HPDE6-E6E7 (cell line): Measurements from ENCODE around the gene RHOU.
"Not testable (repeated sequence)": the region's sequence is repeated elsewhere in the genome, so short reads cannot be mapped to it uniquely, and the experiment has no call there.

ENCODE experiments used
- DNase-seq: peaks from one replicate; pipeline ENCODE4 v3.0.0; 2011; ENCODE audit warnings: missing footprints; ENCODE audit errors: extremely low spot score

Gene RHOU

DNA sequence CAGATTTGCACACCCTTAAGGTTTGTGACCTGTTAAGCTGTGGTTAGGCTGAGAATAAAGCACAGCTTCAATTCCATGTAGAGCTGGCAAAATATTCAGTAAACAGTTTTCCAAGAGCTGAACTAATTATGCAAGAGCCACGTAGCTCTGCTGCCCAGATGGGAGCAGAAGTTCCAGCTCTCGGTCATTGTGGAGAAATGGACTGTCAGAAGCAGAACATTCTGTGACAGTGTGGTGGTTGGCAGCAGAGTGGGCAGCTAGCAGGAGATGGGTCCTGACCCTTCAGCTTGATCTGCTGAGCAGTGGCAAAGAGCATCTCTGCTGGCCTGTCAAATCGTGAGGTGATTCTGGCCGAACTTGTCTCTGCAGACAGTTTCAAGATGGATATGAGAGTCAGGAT, 23.2 kb downstream of the RHOU start:
- no peak for DNase-seq

DNA sequence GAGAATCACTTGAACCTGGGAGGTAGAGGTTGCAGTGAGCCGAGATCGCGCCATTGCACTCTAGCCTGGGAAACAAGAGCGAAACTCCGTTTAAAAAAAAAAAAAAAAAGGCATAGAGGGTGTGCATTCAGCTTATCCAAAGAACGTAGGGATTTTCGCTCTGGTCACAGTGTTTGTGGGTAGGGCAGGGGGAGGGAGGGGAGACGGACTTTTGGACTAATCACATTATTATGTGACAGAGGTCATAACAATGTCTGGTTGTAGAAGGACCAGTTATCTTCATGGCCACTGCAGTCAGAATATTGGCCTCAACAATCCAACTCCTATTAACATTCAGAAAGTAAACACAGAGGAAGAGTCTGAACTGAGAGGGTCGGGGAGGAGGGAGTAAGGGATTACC, 25.7 kb downstream of the RHOU start:
- no peak for DNase-seq

DNA sequence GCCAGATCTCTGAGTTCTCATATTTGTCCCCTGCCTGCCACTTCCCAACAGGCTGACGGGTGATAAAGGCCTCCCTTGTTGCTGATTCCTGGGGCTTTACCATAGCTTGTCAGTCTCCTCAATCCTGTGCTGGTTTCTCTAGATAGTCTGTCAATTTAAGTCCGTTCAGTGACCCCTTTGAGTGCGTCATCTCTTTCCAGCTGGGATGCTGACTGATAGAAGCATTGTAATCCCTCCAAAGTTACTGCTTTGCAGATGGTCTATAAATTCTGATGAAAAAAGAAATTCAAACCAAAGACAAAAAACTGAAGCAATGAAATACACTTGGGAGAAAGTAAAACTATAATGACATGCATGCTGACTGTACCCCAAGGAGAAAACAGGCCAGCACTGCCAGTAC, 28.3 kb downstream of the RHOU start:
- DNase-seq = no peak

DNA sequence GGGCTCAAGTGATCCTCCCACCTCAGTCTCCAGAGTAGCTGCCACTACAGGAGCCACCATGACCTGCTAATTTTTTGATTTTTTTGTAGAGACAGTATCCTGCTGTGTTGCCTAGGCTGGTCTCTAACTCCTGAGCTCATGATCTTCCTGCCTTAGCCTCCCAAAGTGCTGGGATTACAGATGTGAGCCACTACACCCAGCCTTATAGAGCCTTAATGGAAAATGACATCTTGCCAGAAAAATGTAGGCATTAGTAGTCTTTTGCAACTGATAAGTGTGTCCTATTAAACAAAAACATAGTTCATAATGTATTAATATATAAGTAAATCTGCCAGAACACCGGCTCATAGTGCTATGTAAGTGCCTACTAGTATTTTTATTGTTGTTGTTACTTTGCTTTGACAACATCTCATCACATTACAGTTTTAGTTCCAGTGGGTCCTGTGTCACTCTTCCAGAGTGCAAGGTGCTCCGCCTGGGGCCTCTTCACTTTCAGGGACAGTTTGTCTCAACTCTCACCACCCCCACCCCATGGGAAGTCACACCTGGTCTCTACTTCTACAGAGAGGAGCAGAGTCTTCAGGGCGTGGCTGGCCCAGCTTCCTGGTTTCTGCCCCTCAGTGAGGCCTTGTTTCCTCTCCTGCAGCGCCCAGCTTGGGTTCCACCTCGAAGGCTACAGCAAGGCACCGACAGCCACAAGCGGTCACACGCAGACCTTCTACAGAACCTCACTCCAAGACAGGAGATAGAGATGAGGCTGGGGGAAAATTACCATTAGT, 30.1 kb downstream of the RHOU start:
- DNase-seq = no peak

DNA sequence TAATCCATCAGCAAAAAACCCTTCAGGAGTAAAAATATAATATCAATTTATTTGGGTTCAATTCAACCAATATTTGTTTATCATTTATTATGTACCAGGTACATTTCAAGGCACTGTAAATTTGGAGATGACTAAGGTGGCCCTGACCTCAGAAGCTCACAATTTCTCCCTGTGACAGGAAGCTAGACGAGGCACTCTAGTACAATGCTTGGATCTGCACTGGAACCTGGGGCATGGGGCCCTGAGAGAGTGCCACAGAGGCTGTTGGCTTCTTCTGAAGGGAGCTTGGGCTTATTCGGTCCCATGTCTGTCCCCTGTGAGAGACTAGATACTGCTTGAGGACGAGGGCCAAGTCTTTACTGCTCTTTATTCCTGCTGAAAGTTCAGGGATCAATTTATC, 31.5 kb downstream of the RHOU start:
- no peak for DNase-seq

DNA sequence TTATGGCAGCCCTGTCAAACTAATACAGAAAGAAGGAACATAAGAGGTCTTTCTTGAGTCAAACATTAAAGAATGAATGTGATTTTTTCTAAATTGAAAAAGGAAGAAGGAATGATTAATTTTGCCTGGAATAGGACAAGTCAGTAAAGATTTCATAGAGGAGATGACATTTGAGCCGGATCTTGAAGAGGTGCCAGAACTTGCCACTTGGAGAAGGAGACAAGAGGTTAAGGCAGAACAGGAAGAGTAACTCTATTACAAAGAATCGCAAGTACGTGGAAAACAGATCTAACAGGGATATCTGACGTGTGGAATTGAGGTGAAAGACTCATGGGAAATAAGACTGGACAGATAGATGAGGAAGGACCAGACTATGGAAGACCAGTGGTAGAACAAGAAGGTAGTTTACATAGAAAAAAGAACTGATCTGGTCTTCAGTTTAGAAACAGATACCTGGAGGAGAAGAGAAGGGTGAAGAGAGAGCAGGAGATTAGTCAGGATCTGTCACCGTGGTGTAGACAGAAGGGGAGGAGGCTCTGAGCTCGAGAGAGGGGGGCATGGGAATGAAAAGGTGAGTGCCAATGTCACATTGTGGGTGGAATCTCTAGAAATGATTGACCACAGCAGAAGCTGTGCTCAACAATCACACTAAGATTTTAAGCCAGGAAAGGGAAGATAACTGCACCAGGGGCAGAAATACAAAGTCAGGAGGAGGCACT, 32.5 kb downstream of the RHOU start:
- no peak for DNase-seq

DNA sequence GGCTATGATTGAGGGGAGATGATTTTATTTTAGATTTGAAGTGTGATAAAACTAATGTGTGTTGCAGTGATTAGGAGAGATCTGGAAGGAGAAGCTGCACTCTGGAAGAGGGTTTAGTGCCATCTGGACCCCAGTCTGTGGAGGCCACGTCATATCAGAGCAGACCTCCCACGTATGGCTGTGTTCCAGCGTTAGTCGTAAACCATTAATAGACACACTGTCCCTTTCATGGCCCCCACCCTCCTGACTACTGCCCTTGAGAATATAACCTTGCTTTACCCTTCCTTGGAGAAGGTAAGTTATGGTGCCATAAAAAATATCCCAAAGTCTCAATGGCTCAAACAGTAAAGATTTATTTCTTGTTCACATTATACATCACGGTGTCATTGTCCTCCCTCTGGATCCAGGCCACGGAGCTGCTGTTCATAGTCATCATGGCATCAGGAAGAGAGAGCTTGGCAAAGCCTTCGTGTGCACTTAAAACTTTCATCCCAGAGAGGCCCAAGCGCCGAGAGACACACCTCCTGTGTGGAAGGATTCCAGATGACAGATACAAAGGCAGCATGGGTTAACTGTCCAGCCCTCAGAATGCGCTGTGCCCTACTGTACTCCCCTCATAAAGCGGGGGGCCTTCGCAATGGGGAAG, 33.2 kb downstream of the RHOU start:
- no peak for DNase-seq

DNA sequence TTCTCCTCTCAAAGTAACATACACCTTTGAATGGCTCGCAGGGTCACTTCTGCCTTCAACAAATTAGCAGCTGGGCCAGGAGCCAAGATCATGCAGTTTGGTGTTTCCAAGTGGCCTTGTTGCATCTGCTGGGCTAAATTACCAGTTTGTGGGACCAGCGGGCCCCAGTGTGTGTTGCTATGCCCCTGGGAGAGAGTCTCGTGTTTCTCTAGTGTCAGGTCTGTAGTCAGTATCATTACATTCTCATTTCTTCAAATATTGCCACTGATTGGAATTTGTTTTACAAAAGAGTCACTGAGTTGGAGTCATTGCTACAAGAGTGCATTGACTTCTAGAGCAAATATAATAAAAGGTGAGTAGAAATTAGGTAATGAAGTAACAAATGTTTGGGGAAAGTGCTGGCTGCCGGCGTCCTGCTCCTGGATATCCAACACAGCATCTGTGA, 35.5 kb downstream of the RHOU start:
- no peak for DNase-seq

DNA sequence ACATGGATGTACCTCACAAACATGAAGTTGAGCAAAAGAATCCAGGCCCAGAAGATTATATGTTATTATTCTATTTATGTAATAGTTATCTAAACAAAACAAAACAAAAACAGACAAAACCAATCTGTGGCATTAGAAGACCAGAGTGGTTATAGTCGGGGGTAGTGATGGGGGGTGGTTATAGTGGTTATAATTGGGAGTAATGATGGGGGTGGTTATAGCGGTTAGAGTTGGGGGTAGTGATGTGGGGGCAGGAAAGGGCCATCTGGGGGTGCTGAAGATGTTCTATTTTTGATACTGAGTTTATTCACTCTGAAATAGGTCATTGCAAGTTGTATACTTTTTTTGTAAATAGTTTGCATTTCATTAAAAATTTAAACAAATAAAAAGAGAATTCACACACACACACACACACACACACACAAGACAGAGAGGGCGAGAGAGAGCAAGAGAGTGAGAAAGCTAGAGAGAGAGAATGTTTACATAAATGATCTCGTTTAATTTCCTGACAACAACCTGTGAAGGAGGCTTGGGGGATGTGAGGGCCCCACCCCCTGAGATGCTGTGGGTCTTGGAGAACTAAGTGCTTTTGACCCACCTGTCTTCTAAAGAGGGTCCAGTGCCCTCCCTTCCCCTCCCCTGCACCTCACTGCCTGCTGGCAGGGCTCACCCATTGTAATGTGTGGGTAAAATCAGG, 37.4 kb downstream of the RHOU start:
- no peak for DNase-seq

DNA sequence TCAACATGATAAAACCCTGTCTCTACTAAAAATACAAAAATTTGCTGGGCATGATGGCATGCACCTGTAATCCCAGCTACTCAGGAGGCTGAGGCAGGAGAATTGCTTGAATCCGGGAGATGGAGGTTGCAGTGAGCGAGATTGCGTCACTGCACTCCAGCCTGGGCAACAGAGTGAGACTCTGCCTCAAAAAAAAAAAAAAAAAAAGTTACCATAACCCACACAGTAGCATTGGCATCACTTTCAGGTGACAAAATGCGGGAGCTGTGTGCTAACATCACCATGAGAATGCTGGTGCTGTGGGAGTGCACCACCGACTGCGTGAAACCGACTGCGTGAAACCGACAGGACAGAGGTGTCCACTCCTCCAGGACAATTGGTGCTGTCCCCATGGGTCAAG, 40.7 kb downstream of the RHOU start:
- not testable (repeated sequence) for DNase-seq

DNA sequence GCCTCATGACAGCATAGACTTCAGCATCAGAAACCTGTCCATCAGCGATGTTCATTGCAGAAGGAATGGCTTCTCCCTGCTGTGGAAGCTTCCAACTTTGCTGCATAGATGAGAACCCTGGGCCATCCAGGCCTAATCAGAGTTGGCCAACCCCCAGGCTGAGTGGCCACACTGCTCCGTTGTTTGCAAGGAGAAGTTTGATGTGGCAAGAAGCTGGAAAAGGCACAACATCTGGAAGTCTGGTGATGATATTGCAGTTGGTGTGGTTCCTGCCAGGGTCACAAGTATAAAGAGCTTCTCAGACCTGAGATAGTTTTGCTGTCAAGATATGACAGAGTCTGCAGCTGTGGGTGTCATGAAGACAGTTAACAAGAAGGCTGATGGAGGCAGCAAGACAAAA, 41.2 kb downstream of the RHOU start:
- DNase-seq = no peak

DNA sequence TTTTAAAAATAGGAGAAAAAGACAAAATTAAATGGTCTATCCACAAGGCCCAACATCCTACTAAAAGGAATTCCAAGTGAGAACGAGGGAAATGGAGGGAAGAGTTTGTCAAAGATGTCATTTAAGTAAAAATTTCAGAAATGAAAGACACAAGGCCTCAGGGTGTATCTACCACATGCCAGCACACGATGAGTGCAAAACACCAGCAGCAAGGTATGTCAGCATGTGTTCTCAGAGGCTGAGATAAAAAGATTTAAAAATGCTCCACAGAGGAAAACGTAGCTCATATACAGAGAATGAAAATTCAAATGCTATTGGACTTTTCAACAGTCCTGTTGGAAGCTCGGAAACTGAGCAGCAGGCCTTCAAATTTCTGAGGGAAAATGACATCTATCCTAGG, 42.0 kb downstream of the RHOU start:
- no peak for DNase-seq

DNA sequence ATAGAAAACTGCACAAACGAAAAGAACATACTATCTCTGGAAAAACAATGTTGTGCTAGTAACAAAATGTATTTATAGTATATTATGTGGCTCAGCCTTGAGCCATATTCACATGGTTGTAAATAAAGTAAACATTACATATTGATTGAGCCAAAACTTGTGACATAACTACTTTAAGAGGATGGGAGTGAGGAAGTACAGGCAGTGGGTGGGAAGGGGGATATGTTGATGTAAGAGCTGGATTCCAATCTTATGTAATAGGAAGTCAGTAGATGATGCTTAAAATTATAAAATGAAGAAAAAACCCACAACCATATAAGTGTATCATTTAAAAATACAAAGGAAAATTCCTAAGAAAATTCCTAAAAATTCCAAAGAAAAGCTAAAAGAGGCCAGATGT, 42.7 kb downstream of the RHOU start:
- no peak for DNase-seq

DNA sequence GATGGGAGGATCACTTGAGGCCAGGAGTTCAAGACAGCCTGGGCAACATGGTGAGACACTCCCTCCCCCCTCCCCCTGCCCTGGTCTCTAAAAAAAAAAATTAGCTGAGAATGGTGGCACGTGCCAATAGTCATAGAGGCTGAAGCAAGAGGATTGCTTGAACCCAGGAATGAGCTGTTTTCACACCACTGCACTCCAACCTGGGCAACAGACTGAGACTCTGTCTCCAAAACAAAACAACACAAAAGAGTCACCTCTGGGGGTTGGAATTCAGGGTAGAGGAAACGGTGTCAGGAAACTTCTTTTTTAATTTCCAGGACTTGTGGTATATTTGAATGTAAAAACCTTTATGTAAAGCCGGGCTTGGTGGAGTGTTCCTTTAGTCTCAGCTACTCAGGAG, 43.2 kb downstream of the RHOU start:
- no peak for DNase-seq

DNA sequence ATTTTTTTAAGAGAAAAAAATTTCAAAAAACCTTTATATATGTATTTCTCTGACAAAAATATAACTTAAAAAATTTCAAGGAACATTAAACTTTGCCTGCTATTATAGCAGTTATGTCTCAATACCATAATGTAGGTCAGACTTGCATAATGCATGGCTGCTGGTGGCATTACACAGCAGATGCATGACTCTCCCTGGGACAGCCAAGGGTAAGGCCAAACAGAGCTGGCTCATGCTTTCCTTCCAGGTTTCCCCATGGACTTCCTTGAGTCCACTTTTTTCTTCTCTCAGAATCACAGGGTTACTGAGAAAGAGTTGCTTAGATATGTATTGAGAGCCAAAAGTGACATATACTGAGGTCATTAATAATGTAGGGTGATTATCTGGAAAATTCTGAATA, 43.7 kb downstream of the RHOU start:
- no peak for DNase-seq

DNA sequence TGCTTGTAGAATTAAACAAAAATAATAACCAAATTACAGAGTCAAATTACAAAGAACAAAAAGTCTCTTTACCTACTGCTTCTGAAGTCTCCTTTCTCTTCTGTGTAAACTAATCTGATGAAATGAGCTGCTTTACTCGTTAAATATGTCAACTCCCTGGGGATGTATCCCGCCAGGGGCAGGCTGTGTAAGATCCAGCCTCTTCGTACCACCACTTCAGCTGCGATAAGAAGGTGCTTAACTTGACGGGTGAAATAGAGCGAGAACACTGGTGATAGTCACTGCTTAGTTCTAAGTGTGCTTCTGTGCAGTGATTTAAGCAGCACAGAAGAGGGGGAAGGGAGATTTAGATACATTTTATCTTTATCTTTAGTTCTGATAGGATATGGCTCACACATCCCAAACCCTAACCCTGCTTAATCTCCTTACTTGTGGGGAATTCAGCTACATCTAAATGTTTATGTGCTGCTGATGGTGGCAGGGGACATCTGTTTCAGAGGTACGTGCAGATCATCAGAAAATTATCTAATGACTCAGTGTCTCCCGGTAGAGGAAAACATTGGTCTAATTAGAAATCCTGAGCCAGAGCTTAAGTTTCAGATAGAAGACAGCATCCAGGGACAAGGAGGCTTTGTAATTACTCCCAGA, 46.0 kb downstream of the RHOU start:
- no peak for DNase-seq

DNA sequence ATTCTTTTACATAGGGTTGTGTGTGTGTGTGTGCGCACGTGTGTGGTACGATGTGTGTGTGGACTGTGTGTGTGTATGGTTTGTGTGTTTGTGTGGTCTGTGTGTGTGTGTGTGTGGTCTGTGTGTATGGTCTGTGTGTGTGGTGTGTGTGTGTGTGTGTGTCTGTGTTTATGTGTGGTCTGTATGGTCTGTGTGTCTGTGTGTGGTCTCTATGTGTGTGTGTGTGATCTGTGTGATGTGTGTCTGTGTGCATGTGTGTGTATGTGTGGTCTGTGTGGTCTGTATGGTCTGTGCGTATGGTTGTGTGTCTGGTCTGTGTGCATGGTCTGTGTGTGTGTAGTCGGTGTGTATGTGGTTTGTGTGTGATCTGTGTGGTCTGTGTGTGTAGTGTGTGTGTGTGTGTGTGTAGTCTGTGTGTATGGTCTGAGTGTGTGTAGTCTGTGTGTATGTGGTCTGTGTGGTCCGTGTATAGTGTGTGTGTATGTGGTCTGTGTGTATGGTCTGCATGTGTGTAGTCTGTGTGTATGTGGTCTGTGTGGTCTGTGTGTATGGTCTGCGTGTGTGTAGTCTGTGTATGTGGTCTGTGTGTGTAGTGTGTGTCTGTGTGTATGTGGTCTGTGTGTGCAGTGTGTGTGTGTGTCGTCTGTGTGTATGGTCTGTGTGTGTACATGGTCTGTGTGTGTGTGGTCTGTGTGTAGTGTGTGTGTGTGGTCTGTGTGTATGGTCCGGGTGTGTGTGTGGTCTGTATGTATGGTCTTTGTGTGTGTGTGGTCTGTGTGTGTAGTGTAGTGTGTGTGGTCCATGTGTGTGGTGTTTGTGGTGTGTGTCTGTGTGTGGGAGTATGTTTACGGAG, 46.8 kb downstream of the RHOU start:
- DNase-seq = no peak

DNA sequence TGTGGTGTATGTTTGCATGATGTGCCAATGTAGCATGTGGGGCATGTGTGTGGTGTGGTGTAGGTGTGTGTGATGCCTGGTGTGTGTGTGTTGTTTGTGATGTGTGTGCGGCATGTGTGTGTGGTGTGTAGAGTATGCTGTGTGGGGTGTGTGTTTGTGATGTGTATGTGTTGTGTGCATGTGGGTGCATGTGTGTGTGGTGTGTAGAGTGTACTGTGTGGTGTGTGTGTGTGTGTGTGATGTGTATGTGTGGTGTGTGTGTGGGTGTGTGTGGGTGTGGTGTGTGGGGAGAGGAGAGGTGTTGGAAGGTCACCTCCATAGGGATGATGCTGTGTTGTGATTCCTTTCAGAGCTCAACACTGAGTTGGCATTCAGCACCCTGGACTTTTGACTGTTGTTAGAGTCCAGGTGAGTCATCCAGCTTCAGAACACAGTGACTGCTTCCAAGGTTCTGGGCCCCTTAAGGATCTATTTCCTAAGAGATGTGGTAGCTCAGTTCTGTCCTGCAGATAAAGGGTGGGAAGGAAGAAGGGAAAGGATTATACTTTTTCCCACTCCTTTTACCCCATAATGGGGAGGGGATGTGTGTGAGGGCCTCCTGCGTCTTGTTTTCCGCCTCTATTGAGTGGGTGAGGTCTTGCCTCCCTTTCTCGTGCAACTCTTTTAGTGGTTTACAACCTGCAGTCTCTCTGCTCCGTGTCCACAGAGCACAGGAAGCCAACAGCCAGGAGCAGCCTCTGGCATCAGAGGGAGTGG, 47.6 kb downstream of the RHOU start:
- no peak for DNase-seq

DNA sequence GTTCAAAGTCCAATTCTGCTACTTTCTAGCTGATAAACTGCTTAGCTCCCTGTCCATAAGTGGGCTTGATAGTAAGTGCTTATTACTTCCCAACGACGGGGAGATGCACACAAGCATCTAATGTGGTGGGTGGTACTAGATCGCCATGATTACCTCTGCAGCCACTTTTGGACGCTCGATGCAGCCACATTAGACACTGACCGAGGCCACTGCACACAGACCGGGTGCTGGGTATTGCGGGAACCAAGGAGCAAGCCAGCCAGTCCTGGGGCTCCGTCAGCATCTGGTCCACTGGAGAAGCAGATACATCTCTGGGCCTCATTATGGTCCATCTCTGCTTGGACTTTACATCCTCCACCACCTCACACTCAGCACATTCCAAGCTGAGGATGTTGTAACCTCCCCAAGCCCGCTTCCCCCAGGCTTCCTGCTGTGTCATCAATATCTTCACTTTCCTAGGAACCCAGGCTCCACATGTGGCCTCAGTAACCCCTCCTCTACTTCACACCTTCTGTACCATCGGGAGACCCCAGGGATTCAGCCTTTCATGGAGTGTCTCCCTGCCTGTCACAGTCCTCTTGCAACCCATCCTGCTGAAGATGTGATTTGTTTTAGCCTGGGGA, 48.2 kb downstream of the RHOU start:
- no peak for DNase-seq

DNA sequence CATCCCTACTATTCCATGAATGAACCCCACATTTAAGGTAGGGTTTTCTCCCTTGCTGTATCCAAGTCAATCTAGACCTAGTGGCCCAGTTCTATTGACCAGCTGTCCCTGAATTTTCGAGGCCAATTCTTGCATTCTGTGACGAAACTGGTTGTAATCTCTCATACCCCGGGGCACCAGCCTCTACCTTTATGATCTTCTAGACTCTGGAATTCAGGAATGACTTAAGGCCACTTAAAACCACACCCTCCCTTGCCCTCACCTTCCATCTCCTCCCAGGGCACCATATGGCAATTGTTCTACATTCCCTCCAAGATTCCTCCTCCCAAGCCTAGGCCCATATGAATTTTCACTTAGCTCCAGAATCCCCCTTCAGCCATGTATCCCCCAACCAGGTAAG, 48.9 kb downstream of the RHOU start:
- no peak for DNase-seq
